Thyroid gland (tissue), 4 donors: ENCODE results near the gene MYOD1. TPM values are rescaled to one million over a fixed set of nuclear protein-coding genes. Genes with fewer than 3 reads are reported as not detected.

ENCODE experiments used
- DNase-seq, 2 donors: peaks; one replicate each; pipeline ENCODE4 v3.0.0-alpha.2; 2019
- H3K27ac ChIP-seq, 3 donors: fragments of 200-600 bp; sonication (generic); 1 replicate in 2 of 3; 2 replicates in 1 of 3; pipeline ENCODE4 v1.5.1; 2016 to 2019; ENCODE audit warnings: mild to moderate bottlenecking in 1 of 3, moderate library complexity in 1 of 3
- H3K27me3 ChIP-seq: fragments of 200-600 bp; sonication (generic); one replicate; pipeline ENCODE4 v1.5.1; 2019
- H3K36me3 ChIP-seq, 2 donors: fragments of 200-600 bp; sonication (generic); one replicate each; pipeline ENCODE4 v1.5.1; 2016 to 2019
- H3K4me1 ChIP-seq, 2 donors: fragments of 200-600 bp; sonication (generic); one replicate each; pipeline ENCODE4 v1.5.1; 2017 to 2019
- H3K4me3 ChIP-seq, 3 donors: fragments of 200-600 bp; sonication (generic); replicated peaks in 1 of 3; 1 replicate in 2 of 3; 2 replicates in 1 of 3; pipeline ENCODE4 v1.5.1; 2016; ENCODE audit warnings: mild to moderate bottlenecking in 1 of 3
- H3K9me3 ChIP-seq: fragments of 200-600 bp; sonication (generic); one replicate; pipeline ENCODE4 v1.5.1; 2017
- POLR2A ChIP-seq, 2 donors: fragments of 450-650 bp; IDR thresholded peaks; one replicate each; pipeline ENCODE4 v1.6.1; 2017; ENCODE audit warnings: antibody characterized with exemption in 2 of 2, mild to moderate bottlenecking in 2 of 2, moderate library complexity in 1 of 2
- WGBS, 2 donors: methylation state at CpG; one replicate each; pipeline ENCODE4 v1.1.5; 2017; 5-methylcytosine and 5-hydroxymethylcytosine counted together
- intact Hi-C: fragments of 100-400 bp; cut with DNase I; formaldehyde crosslinking; loops from one replicate; pipeline ENCODE4 v1.15.1; 2023
- total RNA-seq, 4 donors: library from RNA; depleted of rRNA; stranded (reverse); fragments of >200 nt; gene quantifications; one replicate each; pipeline ENCODE4 v1.2.3, GENCODE V29; 2016
- TF ChIP-seq, protein P1 (sequence below), 6 experiments: fragments of 200-600 bp in 3 of 6; fragments of 450-650 bp in 3 of 6; sonication (generic) in 3 of 6; IDR thresholded peaks; one replicate each; pipeline ENCODE4 v1.5.1; 2016 to 2019; ENCODE audit warnings: antibody characterized with exemption in 6 of 6, mild to moderate bottlenecking in 2 of 6, inconsistent platforms in 1 of 6, moderate library complexity in 1 of 6

The MYOD1 gene
- total RNA-seq, 4 donors from 2014 or later: not detected

DNA sequence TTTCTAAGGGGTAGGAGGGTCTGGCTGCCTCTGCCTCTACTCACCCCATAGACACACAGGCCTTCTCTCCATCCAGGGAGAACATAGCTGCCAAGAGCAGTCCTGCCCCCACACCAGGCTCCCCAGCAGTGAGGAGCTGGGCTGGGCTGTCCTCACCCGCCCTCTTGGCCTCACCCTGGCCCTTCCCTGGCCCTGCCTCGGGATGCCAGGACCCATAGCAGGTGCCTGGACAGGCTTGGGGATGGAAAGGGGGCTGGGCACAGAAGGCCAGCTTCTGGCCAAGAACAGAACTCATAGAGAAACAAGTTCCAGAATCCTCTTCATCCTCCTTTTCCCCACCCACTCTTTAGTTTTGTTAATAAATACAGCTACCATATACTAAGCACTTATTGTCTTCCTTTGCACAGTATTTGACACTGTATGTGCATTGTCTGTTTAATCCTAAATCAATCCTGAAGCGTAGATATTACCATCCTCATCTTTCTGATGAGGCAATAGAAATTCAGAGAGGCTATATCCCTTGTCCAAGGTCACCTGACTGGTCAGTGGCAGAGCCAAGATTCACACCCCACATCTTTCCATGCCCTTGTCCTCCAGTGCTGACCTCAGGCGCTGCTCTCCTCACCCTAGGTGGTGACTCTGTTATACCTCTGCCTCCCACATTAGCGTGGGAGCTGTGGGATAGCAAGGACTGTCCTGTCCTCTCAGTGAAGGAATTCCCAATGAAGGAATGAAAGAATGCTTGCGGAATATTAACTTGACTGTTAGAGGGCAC lies 22.0 kb upstream of the MYOD1 start:
- no peak for DNase-seq
- Histone ChIP-seq H3K4me1 (no peaks in the 10 kb centered on the region), H3K9me3 (no peaks in the 10 kb centered on the region), H3K27ac (no peak overlapping the region), H3K27me3 (no peaks in the 10 kb centered on the region), H3K36me3 (no peaks in the 10 kb centered on the region), H3K4me3 (no peak overlapping the region)
- TF ChIP-seq, protein P1, sequence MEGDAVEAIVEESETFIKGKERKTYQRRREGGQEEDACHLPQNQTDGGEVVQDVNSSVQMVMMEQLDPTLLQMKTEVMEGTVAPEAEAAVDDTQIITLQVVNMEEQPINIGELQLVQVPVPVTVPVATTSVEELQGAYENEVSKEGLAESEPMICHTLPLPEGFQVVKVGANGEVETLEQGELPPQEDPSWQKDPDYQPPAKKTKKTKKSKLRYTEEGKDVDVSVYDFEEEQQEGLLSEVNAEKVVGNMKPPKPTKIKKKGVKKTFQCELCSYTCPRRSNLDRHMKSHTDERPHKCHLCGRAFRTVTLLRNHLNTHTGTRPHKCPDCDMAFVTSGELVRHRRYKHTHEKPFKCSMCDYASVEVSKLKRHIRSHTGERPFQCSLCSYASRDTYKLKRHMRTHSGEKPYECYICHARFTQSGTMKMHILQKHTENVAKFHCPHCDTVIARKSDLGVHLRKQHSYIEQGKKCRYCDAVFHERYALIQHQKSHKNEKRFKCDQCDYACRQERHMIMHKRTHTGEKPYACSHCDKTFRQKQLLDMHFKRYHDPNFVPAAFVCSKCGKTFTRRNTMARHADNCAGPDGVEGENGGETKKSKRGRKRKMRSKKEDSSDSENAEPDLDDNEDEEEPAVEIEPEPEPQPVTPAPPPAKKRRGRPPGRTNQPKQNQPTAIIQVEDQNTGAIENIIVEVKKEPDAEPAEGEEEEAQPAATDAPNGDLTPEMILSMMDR (IDR thresholded peaks at IDR 0.05): no peak
- no peak for TF ChIP-seq POLR2A (IDR thresholded peaks at IDR 0.05)
- intact Hi-C loops: no loop called here
- 60 to 75% methylated on average over 6 of the region's 6 CpGs for WGBS, 2 donors

DNA sequence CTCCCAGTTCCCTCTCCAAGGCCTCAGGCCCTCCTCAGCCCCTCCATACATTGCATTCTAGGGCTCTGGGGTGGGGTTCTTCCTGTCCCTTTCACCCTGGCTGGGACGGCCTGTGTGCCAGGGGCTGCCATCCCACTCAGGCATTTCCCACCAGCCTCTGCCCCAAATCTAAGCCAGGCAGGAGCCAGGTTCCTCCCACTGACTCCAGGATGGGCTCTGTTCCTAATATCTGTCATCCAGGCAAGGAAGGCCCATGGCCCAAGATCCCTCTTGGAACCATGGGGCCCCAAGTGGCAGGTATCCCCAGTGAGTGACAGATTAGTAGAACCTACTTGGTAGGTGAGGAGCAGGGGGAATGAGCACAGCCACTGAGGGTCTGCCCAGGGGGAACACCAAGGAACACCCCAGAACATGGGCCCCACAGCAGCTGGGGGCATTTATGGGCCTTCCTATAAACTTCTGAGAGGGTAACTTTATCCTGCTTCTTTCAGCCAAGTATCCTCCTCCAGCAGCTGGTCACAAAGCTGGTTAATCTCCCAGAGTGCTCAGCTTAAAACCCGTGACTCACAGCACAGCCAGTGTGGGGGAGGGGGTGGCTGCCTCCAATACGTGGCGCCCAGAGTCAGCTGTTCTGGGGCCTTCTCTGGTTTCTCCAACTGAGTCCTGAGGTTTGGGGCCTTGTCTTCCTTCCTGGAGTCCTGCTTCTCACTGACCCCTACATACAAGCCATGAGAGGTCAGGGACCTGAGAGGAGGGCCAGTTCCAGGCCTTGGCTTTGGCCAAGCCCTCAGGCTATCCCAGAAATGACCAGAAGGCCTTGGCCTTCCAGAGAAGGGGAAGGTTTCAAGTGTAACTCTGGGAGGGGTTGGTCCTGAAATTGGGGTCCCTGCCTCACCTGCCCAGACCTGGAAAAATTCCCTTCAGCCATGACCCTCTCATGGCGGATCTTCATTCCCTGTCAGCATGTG lies 19.9 kb upstream of the MYOD1 start:
- Histone ChIP-seq H3K4me3 (no peak overlapping the region), H3K9me3 (no peaks in the 10 kb centered on the region), H3K27ac (no peak overlapping the region), H3K27me3 (no peaks in the 10 kb centered on the region), H3K4me1 (no peaks in the 10 kb centered on the region), H3K36me3 (no peaks in the 10 kb centered on the region)
- no peak for DNase-seq
- TF ChIP-seq, protein P1 (IDR thresholded peaks at IDR 0.05): no peak
- no peak for TF ChIP-seq POLR2A (IDR thresholded peaks at IDR 0.05)
- 79 to 83% methylated on average over 5 of the region's 5 CpGs for WGBS, 2 donors
- intact Hi-C loops: no loop called here

DNA sequence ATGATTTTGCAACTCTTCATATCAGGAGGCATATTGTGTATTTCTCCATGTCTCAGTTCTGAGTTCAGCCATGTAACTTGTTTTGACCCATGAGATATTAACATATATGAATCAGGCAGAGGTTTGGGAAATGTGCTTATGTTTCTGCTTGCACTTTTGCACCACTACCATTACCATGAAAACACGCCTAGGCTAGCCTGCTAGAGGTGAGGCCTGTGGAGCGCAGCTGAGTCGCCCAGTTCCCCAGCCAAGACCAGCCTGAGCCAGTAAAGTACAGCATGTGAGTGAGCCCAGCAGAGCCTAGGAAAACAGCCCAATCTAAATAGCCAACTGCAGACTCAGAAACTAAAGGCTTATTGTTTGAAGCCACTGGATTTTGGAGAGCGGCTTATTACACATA lies 18.4 kb upstream of the MYOD1 start:
- 91 to 94% methylated on average over 4 of the region's 4 CpGs for WGBS, 2 donors

DNA sequence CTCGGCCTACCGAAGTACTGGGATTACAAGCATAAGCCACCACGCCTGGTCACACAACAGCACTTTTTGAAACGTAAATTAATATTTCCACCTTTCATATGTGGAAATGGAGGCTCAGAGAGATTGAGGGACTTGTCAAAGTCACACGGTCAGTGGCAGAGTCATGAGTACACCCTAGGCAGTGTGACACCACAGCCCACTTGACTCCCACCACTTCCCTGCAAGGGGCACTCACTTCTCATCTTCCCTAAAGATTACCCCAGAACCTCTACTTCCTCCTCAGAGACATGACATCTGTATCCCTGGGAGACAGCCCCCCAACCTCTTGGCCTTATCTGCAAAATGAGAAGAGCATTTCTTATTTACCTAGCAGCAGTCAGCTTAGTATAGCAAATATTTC lies 16.5 kb upstream of the MYOD1 start:
- no peaks in the 10 kb centered on the region for H3K9me3 ChIP-seq
- WGBS, 2 donors: 79 to 83% methylated on average over 5 of the region's 5 CpGs
- H3K4me3 ChIP-seq: no peak overlapping the region
- no peak for DNase-seq
- TF ChIP-seq, protein P1 (IDR thresholded peaks at IDR 0.05): no peak
- TF ChIP-seq POLR2A (IDR thresholded peaks at IDR 0.05): no peak
- intact Hi-C loops: no loop called here
- H3K27me3 ChIP-seq: no peaks in the 10 kb centered on the region
- H3K27ac ChIP-seq: no peak overlapping the region
- no peaks in the 10 kb centered on the region for H3K4me1 ChIP-seq
- no peaks in the 10 kb centered on the region for H3K36me3 ChIP-seq

More for the DNA sequence above, 18.4 kb upstream of the MYOD1 start:
- intact Hi-C loops: no loop called here
- Histone ChIP-seq H3K4me1 (no peaks in the 10 kb centered on the region), H3K36me3 (no peaks in the 10 kb centered on the region), H3K9me3 (no peaks in the 10 kb centered on the region), H3K27ac (no peak overlapping the region), H3K4me3 (no peak overlapping the region), H3K27me3 (no peaks in the 10 kb centered on the region)
- DNase-seq: no peak
- TF ChIP-seq POLR2A (IDR thresholded peaks at IDR 0.05): no peak
- TF ChIP-seq, protein P1 (IDR thresholded peaks at IDR 0.05): no peak
